Inflammatory macrophage (primary cell): Measurements from ENCODE around the gene KRT15.

ENCODE experiments used
- DNase-seq, 2 donors: peaks; one replicate each; pipeline ENCODE4 v3.0.0-alpha.2; 2020 to 2022

KRT15 gene

GRCh38 chr17:41480136-41480535 lies 38.6 kb downstream of the KRT15 start:
- DNase-seq = peak in 1 of 2 donors; percentile 21

- no peak for DNase-seq
Measured at GRCh38 chr17:41478237-41478636, 40.5 kb downstream of the KRT15 start.

- DNase-seq = no peak
Measured at GRCh38 chr17:41476866-41477815, 41.5 kb downstream of the KRT15 start.

DNA sequence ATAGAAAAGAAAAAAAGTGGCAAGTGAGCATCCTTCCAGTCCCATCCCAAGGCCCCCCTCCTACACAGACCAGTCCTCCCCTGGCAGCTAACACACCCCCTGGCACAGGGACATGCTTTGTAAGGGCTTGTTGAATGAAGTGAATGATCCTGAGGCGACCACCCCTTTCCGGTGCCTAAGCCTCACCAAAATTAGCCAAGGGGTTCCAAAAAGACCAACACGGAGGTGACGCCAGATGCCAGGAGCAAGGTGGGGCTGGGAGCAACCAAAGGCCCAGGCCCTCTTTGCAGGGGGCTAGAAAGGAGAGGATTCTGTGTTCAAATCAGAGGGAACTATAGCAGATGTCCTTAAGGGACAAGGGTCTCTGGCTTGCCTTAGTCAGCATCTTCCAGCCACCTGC lies 43.3 kb downstream of the KRT15 start:
- DNase-seq = no peak

- no peak for DNase-seq
Measured at GRCh38 chr17:41474863-41475262, 43.8 kb downstream of the KRT15 start.

DNA sequence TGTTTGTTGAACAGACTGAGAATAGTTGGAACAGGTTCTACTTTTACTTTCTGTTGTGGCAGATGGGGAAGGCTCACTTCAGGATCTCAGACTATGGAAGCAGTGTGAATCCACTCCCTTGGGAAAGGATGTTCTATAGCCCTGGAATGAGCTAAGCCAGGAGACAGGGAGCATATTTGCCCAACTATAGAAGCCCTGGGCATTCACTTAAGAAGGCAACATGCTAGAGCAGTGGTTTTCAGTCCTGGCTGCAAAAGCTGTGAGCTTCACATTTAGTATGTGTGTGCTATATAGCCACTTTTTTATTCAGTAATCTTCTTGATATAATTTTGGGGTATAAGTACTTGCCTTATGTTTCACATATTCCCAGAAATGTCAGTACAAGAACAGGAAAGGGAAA lies 50.3 kb downstream of the KRT15 start:
- no peak for DNase-seq

DNA sequence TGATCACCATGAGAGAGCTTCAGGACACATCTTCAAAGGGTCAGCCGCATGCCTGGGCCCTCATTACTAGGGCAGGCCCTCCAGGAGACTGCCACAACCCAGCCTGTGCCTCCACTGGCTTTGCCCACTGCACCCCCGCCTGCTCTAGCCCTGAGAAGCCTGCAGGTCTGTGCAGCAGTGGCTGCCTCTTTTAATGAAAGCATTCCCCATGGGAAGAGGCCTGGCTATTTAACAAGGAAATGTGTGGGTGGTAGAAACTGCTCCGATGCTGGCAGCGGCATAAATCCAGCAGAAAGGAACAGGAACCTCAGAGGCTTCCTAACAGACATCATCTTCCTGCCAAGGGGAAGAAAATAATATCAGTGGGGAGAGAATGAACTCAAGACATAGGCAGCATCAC lies 51.1 kb downstream of the KRT15 start:
- DNase-seq = no peak

DNA sequence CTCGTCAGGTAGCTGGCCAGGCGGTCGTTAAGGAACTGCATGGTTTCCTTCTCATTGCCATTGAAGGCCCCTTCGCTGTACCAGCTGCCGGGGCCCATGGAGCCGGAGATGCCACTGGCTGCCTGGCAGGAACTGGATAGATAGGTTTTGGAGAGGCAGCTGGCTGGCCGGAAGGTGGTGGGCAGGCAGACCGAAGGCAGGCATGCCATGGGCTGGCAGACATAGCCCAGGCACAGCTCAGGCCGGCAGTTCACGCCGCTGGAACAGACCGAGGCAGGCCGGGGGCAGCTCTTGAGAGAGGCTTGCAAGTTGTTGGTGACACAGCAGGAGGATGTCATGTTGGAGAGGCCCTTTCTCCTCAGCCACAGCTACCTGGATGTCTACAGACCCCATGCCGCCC lies 51.7 kb downstream of the KRT15 start, which contains the start of gene KRT32:
TSS of gene KRT32 (minus strand) at position 399 of the 400 bp plus-strand sequence. CDS start at position 338, 61 bp downstream.
- DNase-seq = no peak

DNA sequence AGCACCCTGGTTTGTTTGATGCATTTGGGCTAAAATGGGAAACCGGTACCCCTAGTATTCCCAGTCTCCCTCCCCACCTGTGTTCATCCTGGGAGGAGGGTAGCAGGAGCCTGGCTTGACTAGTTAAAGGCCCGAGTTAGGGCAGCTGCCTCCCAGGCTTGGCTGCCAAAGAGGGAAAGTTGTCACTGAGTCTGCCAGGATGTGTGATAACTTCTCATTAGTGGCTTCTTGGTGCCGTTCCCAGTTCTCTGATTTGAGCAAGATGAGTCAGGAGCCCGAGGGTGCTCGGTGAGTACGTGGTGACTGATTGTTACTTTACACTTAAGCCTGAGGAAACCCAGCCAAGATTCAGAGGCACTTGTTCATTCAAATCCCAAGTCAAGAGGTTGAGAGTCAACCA lies 54.0 kb downstream of the KRT15 start:
- DNase-seq = peak in 1 of 2 donors; percentile 22

DNA sequence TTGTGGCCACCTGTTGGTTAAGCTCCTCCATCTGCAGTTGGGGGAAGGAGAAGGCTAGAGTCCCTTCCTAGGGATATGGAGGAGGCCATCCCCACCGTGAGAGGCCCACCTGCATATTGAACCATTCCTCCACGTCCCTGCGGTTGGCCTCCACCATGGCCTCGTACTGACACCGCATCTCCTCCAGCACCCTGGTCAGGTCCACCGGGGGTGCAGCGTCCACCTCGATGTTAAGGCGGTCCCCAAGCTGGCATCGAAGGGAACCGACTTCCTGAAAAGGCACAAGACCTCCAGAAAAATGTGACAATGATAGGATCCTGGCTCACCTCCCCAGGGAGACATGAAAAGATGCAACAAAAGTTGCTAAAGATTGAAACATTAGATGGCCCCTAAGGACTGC lies 54.5 kb downstream of the KRT15 start:
- no peak for DNase-seq

- DNase-seq = no peak
Measured at GRCh38 chr17:41463746-41464145, 54.9 kb downstream of the KRT15 start.
